BJ (cell line): Measurements from ENCODE around the gene MCC. TPM values are rescaled to one million over a fixed set of nuclear protein-coding genes. Genes with fewer than 3 reads are reported as not detected.

Experiments
- CTCF ChIA-PET: fragments of 350-600 bp; formaldehyde crosslinking; extraction: SDS; loops from one replicate; lab custom pipeline; 2021; ENCODE audit warnings: antibody characterized with exemption, inconsistent platforms; lab: Yijun Ruan, JAX
- POLR2A ChIA-PET: fragments of 300-600 bp; sonication (Branson Sonifier 250); formaldehyde crosslinking; extraction: SDS; loops from one replicate; lab custom pipeline; 2021; ENCODE audit warnings: antibody characterized with exemption; lab: Charles Lee
- DNase-seq: peaks from one replicate; pipeline ENCODE4 v3.0.0-alpha.2; 2011; ENCODE audit warnings: low read depth
- H3K27me3 ChIP-seq: 2 replicates; pipeline ENCODE4 v1.6.0; 2011; ENCODE audit warnings: low read length; ENCODE audit not compliant: control insufficient read depth, insufficient read depth
- H3K36me3 ChIP-seq: 2 replicates; pipeline ENCODE4 v1.5.1; 2011; ENCODE audit warnings: low read length; ENCODE audit not compliant: control insufficient read depth, insufficient read depth
- H3K4me3 ChIP-seq: 2 replicates; pipeline ENCODE4 v1.5.1; 2011; ENCODE audit warnings: low read depth, mild to moderate bottlenecking, control low read depth, low read length
- CTCF ChIP-seq: IDR thresholded peaks from 2 replicates; pipeline ENCODE4 v1.5.1; 2011; ENCODE audit warnings: low read depth, mild to moderate bottlenecking, control low read depth, inconsistent platforms, low read length, moderate library complexity; ENCODE audit not compliant: insufficient read depth
- polyA plus RNA-seq: library from polyadenylated mRNA; depleted of rRNA; stranded (reverse); fragments of >200 nt; gene quantifications from 2 replicates; pipeline ENCODE4 v1.2.3, GENCODE V29; 2011

The MCC gene
- polyA plus RNA-seq, 1 experiment, result 2.3 TPM

- CTCF ChIA-PET, result interaction anchor here (0.8 kb wide), 1 partner anchor 11 kb away, joined by 3 read pairs; no protein-coding TSS in a partner anchor
- Histone ChIP-seq H3K27me3 (no peaks in the 10 kb centered on the region), H3K36me3 (no peaks in the 10 kb centered on the region), H3K4me3 (no peak overlapping the region)
- no peak for TF ChIP-seq CTCF
- DNase-seq, result no peak
- POLR2A ChIA-PET, result no interaction called here
Measured at GRCh38 chr5:113264046-113264445, 224.2 kb downstream of the MCC start.

GRCh38 chr5:113263545-113263944 lies 224.7 kb downstream of the MCC start:
- POLR2A ChIA-PET, result no interaction called here
- DNase-seq, result no peak

GRCh38 chr5:113262674-113263073 lies 225.6 kb downstream of the MCC start:
- CTCF ChIA-PET, result no interaction called here
- no peak for TF ChIP-seq CTCF
- POLR2A ChIA-PET, result no interaction called here
- Histone ChIP-seq H3K36me3 (no peaks in the 10 kb centered on the region), H3K4me3 (no peak overlapping the region), H3K27me3 (no peaks in the 10 kb centered on the region)
- DNase-seq, result no peak

More at GRCh38 chr5:113263545-113263944, 224.7 kb downstream of the MCC start:
- no peak for TF ChIP-seq CTCF
- Histone ChIP-seq H3K4me3 (no peak overlapping the region), H3K27me3 (no peaks in the 10 kb centered on the region), H3K36me3 (no peaks in the 10 kb centered on the region)
- CTCF ChIA-PET, result no interaction called here

- Histone ChIP-seq H3K4me3 (no peak overlapping the region), H3K27me3 (no peaks in the 10 kb centered on the region; the same call in 1 of the 2 replicates), H3K36me3 (no peaks in the 10 kb centered on the region)
- ChIA-PET POLR2A (no interaction called here), CTCF (interaction anchor here (1.2 to 1.5 kb wide), 2 partner anchors 14 to 15 kb away, joined by 3 read pairs; no protein-coding TSS in a partner anchor)
- TF ChIP-seq CTCF, result no peak
- DNase-seq, result no peak
Measured at GRCh38 chr5:113259034-113259433, 229.2 kb downstream of the MCC start.

- Histone ChIP-seq H3K36me3 (no peaks in the 10 kb centered on the region), H3K27me3 (no peaks in the 10 kb centered on the region; the same call in 1 of the 2 replicates), H3K4me3 (no peak overlapping the region)
- TF ChIP-seq CTCF, result no peak
- ChIA-PET CTCF (interaction anchor here (0.9 kb wide), 1 partner anchor 9 kb away, joined by 3 read pairs; no protein-coding TSS in a partner anchor), POLR2A (no interaction called here)
- no peak for DNase-seq
Measured at GRCh38 chr5:113257545-113257944, 230.7 kb downstream of the MCC start.
